Central memory CD4-positive, alpha-beta T cell (primary cell): ENCODE results near the gene FCER1A.
"Not testable (repeated sequence)": the region's sequence is repeated elsewhere in the genome, so short reads cannot be mapped to it uniquely, and the experiment has no call there.

ENCODE experiments used
- DNase-seq: peaks from one replicate; pipeline ENCODE4 v3.0.0; 2022
- total RNA-seq, 3 experiments: gene quantifications; one replicate each; lab custom pipeline; 2026; lab: John Stamatoyannopoulos, UW

FCER1A gene
- 0 to 0.11 (median 0) reads per million in 3 experiments for total RNA-seq

- DNase-seq, result no peak
These were observed at the start of gene FCER1A for GRCh38 chr1:159302095-159302494. FCER1A (plus strand) TSS chr1:159302336; CDS start chr1:159302365, 29 bp downstream.

DNA sequence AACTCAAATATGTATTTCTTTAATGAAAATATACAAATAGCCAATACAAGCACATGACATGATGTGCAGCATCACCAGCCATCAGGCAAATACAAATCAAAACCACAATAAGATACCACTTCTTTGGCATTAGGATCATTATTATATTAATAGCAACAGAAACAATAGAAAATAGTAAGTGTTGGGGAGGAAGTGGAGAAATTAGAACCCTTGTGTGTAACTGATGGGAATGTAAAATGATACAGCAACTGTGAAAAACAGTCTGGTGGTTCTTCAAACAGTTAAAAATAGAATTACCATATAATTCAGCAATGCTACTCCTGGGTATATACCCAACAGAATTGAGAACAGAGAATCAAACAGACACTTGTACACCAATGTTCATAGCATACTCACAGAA lies 40.8 kb upstream of the FCER1A start:
- DNase-seq, result no peak

- no peak for DNase-seq
These were observed 40.2 kb upstream of the FCER1A start for GRCh38 chr1:159261721-159262494.

DNA sequence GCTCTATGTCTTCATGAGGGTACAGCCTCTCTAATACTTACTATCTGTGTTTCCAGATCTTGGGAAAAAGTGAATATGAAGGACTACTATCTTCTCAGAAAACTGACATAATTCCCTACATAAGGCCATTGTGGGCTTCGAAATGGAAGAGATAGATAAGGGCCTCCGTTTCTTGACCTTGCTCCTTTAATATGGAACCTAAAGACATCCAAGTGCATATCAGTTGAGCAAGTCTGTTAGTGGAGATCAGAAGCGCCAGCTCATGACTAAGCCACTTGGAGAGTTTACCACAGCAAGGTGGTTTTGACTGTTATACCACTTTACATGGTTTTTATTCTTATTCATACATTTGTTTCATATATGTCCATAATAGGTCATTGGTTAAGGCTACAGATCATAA lies 35.3 kb upstream of the FCER1A start:
- DNase-seq, result no peak

- no peak for DNase-seq
These were observed 27.5 kb upstream of the FCER1A start for GRCh38 chr1:159274631-159275030.

- DNase-seq, result no peak
These were observed 26.2 kb upstream of the FCER1A start for GRCh38 chr1:159275891-159276290.

- DNase-seq, result no peak
These were observed 22.4 kb upstream of the FCER1A start for GRCh38 chr1:159279773-159280172.

GRCh38 chr1:159282118-159282517 lies 20.0 kb upstream of the FCER1A start:
- DNase-seq, result no peak

DNA sequence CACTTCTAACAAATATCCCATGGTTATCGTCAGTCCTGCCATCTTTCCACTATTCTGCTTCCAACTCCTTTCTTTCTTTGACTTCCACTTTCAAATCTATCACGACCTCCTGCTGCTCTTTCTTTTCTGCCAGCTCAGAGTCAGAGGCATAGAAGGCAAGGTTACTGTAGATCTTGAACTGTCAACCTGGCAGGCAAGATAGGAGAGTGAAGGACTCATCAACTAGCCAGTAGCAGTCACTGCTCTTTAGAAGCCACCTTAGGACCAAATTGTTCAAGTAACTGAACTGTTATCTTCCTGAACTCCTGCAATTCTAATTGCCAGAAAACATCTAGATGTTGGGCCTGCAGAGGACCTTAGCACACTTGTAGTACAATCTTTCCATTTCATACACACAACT lies 13.1 kb upstream of the FCER1A start:
- no peak for DNase-seq

GRCh38 chr1:159291424-159291823 lies 10.7 kb upstream of the FCER1A start:
- DNase-seq, result no peak

- DNase-seq, result no peak
These were observed 5.3 kb upstream of the FCER1A start for GRCh38 chr1:159296706-159297375.

DNA sequence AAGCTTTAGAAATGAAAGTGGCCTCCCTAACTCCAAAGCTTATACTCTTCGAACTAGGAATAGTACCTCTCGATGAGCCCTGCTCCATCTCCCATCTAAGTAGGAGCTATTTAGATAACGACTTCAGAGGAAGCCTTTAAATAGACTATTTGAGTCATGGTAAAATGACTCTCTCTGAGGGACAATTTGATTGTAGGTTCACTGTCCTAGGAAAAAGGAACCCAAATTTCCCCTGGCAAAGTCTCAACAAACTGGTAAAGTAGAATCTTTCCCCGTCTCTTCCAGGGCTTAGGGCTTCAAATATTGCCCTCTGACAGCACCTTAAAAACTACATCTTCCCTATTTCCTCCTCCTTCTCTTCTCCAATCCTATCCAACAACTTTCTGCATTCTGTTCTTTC lies 2.0 kb upstream of the FCER1A start:
- DNase-seq, result no peak

DNA sequence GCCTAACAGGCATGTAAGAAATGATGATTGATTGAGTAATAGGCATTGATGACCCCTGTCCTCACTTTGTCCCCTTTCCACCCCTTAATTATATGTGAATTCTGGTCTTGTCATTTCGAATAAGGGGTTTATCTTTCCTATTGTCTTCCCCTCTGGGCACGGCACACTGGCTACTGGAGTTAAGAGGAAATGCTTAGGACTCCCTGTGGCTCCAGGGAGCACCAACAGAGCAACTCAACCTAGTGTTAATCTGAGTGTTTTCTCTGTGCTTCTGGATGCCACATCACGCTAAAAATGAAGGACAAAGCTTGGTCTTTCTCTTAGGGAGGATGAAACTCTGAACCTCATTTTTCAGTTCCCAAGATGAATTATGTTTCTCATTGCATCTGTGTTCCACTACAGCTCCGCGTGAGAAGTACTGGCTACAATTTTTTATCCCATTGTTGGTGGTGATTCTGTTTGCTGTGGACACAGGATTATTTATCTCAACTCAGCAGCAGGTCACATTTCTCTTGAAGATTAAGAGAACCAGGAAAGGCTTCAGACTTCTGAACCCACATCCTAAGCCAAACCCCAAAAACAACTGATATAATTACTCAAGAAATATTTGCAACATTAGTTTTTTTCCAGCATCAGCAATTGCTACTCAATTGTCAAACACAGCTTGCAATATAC lies 5.3 kb downstream of the FCER1A start:
- no peak for DNase-seq

- DNase-seq, result no peak
These were observed 9.5 kb downstream of the FCER1A start for GRCh38 chr1:159311679-159312078.

DNA sequence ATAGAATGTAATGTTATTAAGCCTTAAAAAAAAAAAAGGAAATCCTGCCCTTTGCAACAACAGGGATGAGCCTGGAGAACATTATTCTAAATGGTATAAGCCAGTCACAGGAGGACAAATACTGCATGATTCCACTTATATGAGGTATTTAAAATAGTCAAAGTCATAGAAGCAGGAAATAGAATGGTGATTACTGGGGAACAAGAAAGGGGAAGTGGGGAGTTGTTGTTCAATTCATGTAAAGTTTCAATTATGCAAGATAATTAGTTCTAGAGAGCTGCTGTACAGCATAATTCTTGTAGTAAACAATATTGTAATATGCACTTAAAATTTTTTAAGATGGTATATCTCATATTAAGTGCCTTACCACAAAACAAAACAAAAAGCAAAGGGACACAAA lies 13.2 kb downstream of the FCER1A start:
- DNase-seq, result no peak

DNA sequence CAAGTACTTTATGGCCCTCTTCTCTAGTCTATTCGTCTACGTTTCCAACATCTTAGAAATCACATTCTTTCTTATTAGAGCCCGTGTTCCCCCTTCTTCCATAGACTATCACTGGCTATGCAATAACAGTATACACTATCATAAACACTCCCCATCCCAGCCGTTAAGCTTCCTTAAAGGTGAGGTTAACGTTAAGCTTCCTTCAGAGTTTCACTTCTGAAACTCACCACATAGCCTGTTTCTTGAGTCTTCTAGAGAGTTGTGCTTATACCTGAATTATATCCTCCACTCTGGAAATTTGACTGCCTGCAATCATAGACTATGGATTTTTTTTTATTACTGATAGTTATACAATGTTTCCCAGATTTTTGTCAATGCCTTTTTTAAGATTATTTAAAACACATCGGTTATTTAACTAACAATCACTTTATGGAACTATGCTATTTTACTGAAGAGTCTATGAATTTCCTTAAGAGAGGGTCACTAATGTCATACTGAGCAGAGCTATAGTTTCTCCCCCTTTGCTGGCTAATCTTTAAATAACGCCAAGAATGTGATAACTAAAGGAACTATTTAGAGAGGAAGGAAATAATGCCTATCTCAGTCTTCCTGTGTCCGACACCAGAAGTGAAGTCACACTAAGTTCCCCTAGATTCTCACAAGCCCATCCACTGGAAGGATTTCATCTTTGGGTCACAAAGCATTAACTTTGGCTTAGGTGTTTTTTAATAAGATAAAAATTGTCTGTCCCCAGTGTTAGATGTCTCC lies 16.8 kb downstream of the FCER1A start:
- no peak for DNase-seq

DNA sequence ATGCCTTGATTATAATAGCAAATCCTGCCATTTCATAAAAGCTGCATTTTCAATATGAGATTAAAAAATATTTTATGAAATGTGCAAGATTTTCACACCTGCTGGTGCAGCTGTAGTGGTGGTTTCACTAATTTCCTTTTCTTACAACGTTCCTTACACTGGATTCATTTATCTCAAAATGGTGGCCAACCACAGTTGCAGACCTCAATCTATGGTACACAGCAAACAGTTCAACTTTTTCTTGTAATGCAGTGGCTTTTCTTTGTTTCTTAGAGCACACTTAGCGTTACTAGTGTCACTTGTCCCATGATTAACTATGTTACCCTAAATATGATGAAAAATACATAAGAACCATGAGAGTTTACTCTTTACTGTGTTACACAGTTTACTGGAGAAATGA lies 32.7 kb downstream of the FCER1A start:
- no peak for DNase-seq

DNA sequence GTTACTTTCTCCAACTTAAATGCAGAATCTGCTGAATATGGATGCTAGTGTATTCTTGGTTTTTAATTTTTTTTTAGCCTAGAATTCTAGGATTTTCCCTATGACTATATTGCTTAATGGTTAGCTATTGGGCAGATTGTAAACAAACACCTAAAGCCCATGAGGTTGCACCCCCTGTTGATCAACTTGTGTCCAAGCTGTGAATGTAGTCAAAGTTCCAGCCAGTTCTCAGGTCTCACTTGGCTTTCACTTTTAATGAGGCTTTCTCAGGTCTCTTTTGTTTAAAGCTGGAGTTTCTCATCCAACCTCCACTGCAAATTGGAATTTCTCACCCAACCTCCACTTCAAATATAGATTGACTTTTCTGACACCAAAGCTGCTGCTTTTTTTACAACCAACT lies 35.9 kb downstream of the FCER1A start:
- no peak for DNase-seq

DNA sequence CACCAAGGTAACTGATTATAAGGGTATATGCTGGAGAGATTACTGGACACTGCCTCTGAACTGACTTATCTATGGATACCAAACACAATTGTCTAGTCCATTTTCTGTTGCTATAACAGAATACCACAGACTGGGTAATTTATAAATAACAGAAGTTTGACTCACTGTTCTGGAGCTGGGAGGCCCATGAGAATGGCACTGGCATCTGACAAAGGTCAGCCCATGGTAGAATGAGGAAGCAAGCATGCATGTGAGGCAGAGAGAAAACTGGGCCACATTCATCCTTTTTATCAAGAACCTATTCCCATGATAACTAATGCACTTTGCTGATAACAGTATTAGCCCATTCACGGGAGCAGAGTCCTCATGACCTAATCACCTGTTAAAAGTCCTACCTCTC lies 37.4 kb downstream of the FCER1A start:
- no peak for DNase-seq

GRCh38 chr1:159341736-159342135 lies 39.6 kb downstream of the FCER1A start:
- DNase-seq, result no peak

- no peak for DNase-seq
These were observed 40.8 kb downstream of the FCER1A start for GRCh38 chr1:159342761-159343425.

- DNase-seq, result not testable (repeated sequence)
These were observed 47.2 kb downstream of the FCER1A start for GRCh38 chr1:159349374-159349773.
